GM12878 (cell line): ENCODE measurements around the gene GAS2L1. TPM values are rescaled to one million over a fixed set of nuclear protein-coding genes. Genes with fewer than 3 reads are reported as not detected.

ENCODE experiments used
- ATAC-seq: fragments of 200-7000 bp; cut with Tn5 transposase; 3 replicates; pipeline ENCODE4 v1.9.1; 2020; ENCODE audit warnings: mild to moderate bottlenecking, moderate library complexity
- BruUV-seq: library from RNA; stranded (reverse); fragments of 400-500 nt; replicated peaks from 2 replicates; lab custom pipeline; 2021; lab: Mats Ljungman, UMichigan
- CTCF ChIA-PET: fragments of 300-600 bp; sonication (Branson Sonifier 250); formaldehyde crosslinking; extraction: SDS; loops from one replicate; lab custom pipeline; 2021; ENCODE audit warnings: inconsistent platforms; lab: Yijun Ruan, JAX
- POLR2A ChIA-PET: fragments of 350-600 bp; formaldehyde crosslinking; extraction: SDS; loops from one replicate; lab custom pipeline; 2021; ENCODE audit warnings: inconsistent platforms; lab: Charles Lee
- RAD21 ChIA-PET: fragments of 300-600 bp; sonication (Branson Sonifier 250); formaldehyde crosslinking; loops from one replicate; lab custom pipeline; 2023; ENCODE audit warnings: antibody characterized with exemption; ENCODE audit not compliant: unreplicated experiment; lab: Charles Lee
- SMC1A ChIA-PET: fragments of 300-600 bp; sonication (Branson Sonifier 250); formaldehyde crosslinking; loops from one replicate; lab custom pipeline; 2023; ENCODE audit not compliant: unreplicated experiment, uncharacterized antibody; lab: Charles Lee
- DNase-seq: peaks from one replicate; pipeline ENCODE4 v3.0.0-alpha.2; 2011; ENCODE audit warnings: low read depth, low spot score
- FAIRE-seq: peaks from 3 replicates; lab custom pipeline; 2011; peaks lifted over from hg19 to GRCh38; lab: Jason Lieb, UNC
- H2AFZ ChIP-seq: 2 replicates; pipeline ENCODE4 v1.6.0; 2011; ENCODE audit warnings: low read depth, low read length, control low read depth; ENCODE audit not compliant: control insufficient read depth
- H3K27ac ChIP-seq: 2 replicates; pipeline ENCODE4 v1.5.1; 2011; ENCODE audit warnings: control low read depth; ENCODE audit not compliant: control insufficient read depth, insufficient read depth
- H3K27me3 ChIP-seq, 2 experiments: replicated peaks in 1 of 2; 2 replicates each; pipeline versions ENCODE4 v1.6.0 to v1.6.1; 2011; ENCODE audit warnings: low read length in 1 of 2; ENCODE audit not compliant: control insufficient read depth in 2 of 2, insufficient read depth in 2 of 2
- H3K36me3 ChIP-seq, 2 experiments: 2 replicates each; pipeline ENCODE4 v1.5.1; 2011; ENCODE audit warnings: low read length in 1 of 2; ENCODE audit not compliant: control insufficient read depth in 2 of 2, insufficient read depth in 2 of 2
- H3K4me1 ChIP-seq: 2 replicates; pipeline ENCODE4 v1.6.1; 2011; ENCODE audit warnings: mild to moderate bottlenecking, low read length, moderate library complexity, mixed read lengths; ENCODE audit not compliant: control insufficient read depth, insufficient read depth
- H3K4me2 ChIP-seq: 2 replicates; pipeline ENCODE4 v1.6.0; 2011; ENCODE audit warnings: control low read depth; ENCODE audit not compliant: control insufficient read depth, insufficient read depth
- H3K4me3 ChIP-seq: fragments of 200-600 bp; sonication (generic); 2 replicates; pipeline ENCODE4 v1.5.1; 2016
- H3K79me2 ChIP-seq: 2 replicates; pipeline ENCODE4 v1.6.0; 2011; ENCODE audit warnings: low read length; ENCODE audit not compliant: control insufficient read depth, insufficient read depth
- H3K9ac ChIP-seq: 2 replicates; pipeline ENCODE4 v1.8.0; 2011; ENCODE audit warnings: low read length, control low read depth, mixed read lengths; ENCODE audit not compliant: control insufficient read depth, insufficient read depth
- H3K9me3 ChIP-seq: replicated peaks from 3 replicates; pipeline ENCODE4 v1.5.1; 2011; ENCODE audit warnings: mild to moderate bottlenecking, low read length; ENCODE audit not compliant: control insufficient read depth, insufficient read depth
- H4K20me1 ChIP-seq: 2 replicates; pipeline ENCODE4 v1.6.0; 2011; ENCODE audit not compliant: control insufficient read depth, insufficient read depth
- BACH1 ChIP-seq: fragments of 450-650 bp; IDR thresholded peaks from 2 replicates; pipeline ENCODE4 v1.6.1; 2017; ENCODE audit warnings: mild to moderate bottlenecking, borderline replicate concordance
- IKZF2 ChIP-seq, 2 experiments: fragments of 450-650 bp; IDR thresholded peaks; 2 replicates each; pipeline ENCODE4 v1.6.1; 2017; ENCODE audit warnings: mild to moderate bottlenecking in 2 of 2, moderate library complexity in 2 of 2
- NBN ChIP-seq: fragments of 450-650 bp; IDR thresholded peaks from 2 replicates; pipeline ENCODE4 v1.6.1; 2016
- NR2C1 ChIP-seq: fragments of 450-650 bp; IDR thresholded peaks from 2 replicates; pipeline ENCODE4 v1.6.1; 2017; ENCODE audit warnings: antibody characterized with exemption, mild to moderate bottlenecking, moderate library complexity
- POLR2A ChIP-seq: IDR thresholded peaks from 2 replicates; pipeline ENCODE4 v1.6.1; 2011; ENCODE audit warnings: low read depth, mild to moderate bottlenecking, low read length
- RUNX3 ChIP-seq: IDR thresholded peaks from 2 replicates; pipeline ENCODE4 v1.6.1; 2012; ENCODE audit warnings: low read length, inconsistent platforms
- SMARCA5 ChIP-seq: fragments of 450-650 bp; IDR thresholded peaks from 2 replicates; pipeline ENCODE4 v1.6.1; 2017; ENCODE audit warnings: mild to moderate bottlenecking
- SUPT20H ChIP-seq: IDR thresholded peaks from 2 replicates; pipeline ENCODE4 v1.6.1; 2011; ENCODE audit warnings: low read depth, mild to moderate bottlenecking, low read length, moderate library complexity, borderline replicate concordance; ENCODE audit not compliant: control insufficient read depth
- ZZZ3 ChIP-seq: IDR thresholded peaks from 2 replicates; pipeline ENCODE4 v1.6.1; 2011; ENCODE audit warnings: low read depth; ENCODE audit not compliant: control insufficient read depth, insufficient read length
- WGBS: methylation state at CpG from one replicate; pipeline ENCODE4 v1.1.6; 2016; ENCODE audit warnings: low lambda C conversion rate; ENCODE audit not compliant: insufficient replicate concordance, insufficient coverage; ENCODE audit errors: missing lambda C conversion rate; 5-methylcytosine and 5-hydroxymethylcytosine counted together
- in situ Hi-C: fragments of 300-500 bp; cut with MboI; formaldehyde crosslinking; loops from 9 replicates; pipeline ENCODE4 v1.14.3; 2018; ENCODE audit warnings: mixed read lengths
- intact Hi-C: fragments of 100-400 bp; cut with micrococcal nuclease; formaldehyde crosslinking; loops from one replicate; pipeline ENCODE4 v1.14.2; 2022; ENCODE audit not compliant: unreplicated experiment
- polyA plus RNA-seq, 11 experiments: library from polyadenylated mRNA; depleted of rRNA in 4 of 11; unstranded in 6 of 11; stranded (reverse) in 5 of 11; fragments of >200 nt; fragmentation: Nextera tagmentation in 4 of 11; fragmentation: Illumina TruSeq in 1 of 11; extraction: Ambion mirVana in 4 of 11; extraction: Trizol in 1 of 11; gene quantifications; 1 replicate in 1 of 11; 2 replicates in 10 of 11; pipeline versions ENCODE4 v1.2.1 to v1.2.3, GENCODE V29; 2011 to 2016; ENCODE audit warnings: inconsistent platforms in 2 of 11, missing spikeins in 2 of 11, low read depth in 1 of 11
- total RNA-seq, 4 experiments: library from RNA; depleted of rRNA in 3 of 4; stranded (reverse); fragments of >200 nt in 3 of 4; fragmentation: Illumina TruSeq in 1 of 4; extraction: Trizol in 1 of 4; gene quantifications; 2 replicates each; pipeline versions ENCODE4 v1.2.1 to v1.2.3, GENCODE V29; 2013 to 2021
- TF ChIP-seq, protein P1 (sequence below): IDR thresholded peaks from 2 replicates; pipeline ENCODE4 v1.6.1; 2011; ENCODE audit warnings: low read depth, mild to moderate bottlenecking, low read length, moderate library complexity, borderline replicate concordance; ENCODE audit errors: extremely low read depth
- TF ChIP-seq, protein P2 (sequence below): fragments of 450-650 bp; formaldehyde crosslinking; IDR thresholded peaks from 2 replicates; pipeline ENCODE4 v1.4.0; 2020; ENCODE audit warnings: mild to moderate bottlenecking, moderate library complexity

GAS2L1 gene
- total and polyA plus RNA-seq, 10 of the 15 experiments (the other 5 are each of a cell fraction or from before 2014, with no cell fraction given) = 0.03 to 0.13 TPM; not detected in 8

DNA sequence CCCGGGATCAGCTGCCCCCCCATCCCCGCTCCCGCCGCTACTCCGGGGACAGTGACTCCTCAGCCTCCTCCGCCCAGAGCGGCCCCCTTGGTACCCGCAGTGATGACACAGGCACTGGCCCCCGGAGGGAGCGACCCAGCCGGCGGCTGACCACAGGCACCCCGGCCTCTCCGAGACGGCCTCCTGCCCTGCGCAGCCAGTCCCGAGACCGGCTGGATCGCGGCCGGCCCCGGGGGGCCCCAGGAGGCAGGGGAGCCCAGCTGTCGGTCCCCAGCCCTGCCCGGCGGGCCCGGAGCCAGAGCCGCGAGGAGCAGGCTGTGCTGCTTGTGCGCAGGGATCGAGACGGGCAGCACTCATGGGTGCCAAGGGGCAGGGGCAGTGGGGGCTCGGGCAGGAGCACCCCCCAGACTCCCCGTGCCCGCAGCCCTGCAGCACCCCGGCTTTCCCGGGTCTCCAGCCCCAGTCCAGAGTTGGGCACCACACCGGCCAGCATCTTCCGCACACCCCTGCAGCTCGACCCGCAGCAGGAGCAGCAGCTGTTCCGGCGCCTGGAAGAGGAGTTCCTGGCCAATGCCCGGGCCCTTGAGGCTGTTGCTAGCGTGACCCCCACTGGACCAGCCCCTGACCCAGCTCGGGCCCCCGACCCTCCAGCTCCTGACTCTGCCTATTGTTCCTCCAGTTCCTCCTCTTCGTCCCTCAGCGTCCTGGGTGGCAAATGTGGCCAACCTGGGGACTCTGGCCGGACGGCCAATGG lies 5.2 kb downstream of the GAS2L1 start:
- TF ChIP-seq ZZZ3 = no peak
- TF ChIP-seq, all 136 proteins: peak for 0
- Histone ChIP-seq H3K79me2 (no peaks in the 10 kb centered on the region), H3K9ac (no peak overlapping the region), H4K20me1 (no peaks in the 10 kb centered on the region), H2AFZ (no peak overlapping the region), H3K36me3 (no peaks in the 10 kb centered on the region), H3K4me1 (no peaks in the 10 kb centered on the region), H3K4me2 (no peak overlapping the region), H3K27ac (no peak overlapping the region), H3K27me3 (peaks cover 7 to 8% of the 10 kb centered on the region in 2 experiments; a peak in 3 of 4 replicates), H3K4me3 (no peak overlapping the region), H3K9me3 (no peaks in the 10 kb centered on the region)
- DNase-seq (no peak), ATAC-seq (no peak), FAIRE-seq (no peak)
- BruUV-seq = no TSS peak
- in situ Hi-C loops = no loop called here
- ChIA-PET POLR2A (interaction anchor here (0.9 kb wide), 1 partner anchor 12 kb away, joined by 3 read pairs; no protein-coding TSS in a partner anchor), SMC1A (no interaction called here), CTCF (no interaction called here), RAD21 (no interaction called here)
- WGBS = 55% methylated on average over 48 of the region's 50 CpGs
- intact Hi-C loops = no loop called here

DNA sequence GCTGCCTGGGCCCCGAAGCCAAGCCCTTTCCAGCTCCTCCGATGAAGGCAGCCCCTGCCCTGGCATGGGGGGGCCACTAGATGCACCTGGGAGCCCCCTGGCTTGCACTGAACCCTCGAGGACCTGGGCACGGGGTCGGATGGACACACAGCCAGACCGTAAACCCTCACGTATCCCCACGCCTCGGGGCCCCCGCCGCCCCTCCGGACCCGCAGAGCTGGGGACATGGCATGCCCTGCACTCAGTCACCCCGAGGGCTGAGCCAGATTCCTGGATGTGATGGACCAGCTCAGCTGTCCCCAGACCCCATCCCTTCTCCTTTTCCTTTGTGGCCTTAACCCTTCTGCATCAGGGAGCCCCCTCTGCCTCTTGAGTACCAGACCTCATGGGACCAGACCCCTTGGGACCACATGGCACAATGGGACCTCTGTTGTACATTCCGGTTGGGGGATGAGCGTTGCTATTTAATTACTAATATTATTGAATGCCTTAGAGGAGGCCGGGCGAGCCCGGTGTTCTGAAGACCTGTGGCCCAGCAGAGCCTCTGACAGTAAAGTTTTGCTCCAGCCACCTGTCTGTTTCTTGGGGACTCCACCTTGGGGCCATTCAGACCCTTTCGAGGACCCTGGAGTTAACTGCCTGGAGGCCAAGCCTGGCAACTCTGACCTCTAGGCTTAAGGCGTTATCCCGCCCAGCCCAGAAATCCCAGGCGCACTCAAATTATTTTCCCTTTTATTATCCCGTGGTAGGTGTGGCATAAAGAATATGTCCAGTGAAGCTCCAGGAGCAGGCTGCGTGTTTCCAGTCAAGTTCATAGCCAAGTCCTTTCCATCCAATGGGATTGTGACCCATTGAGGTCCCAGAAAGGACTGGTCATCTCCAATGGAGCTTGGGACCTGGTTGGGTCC lies 6.0 kb downstream of the GAS2L1 start:
- no peak overlapping the region for H2AFZ ChIP-seq
- SMC1A ChIA-PET = no interaction called here
- no peaks in the 10 kb centered on the region for H3K4me1 ChIP-seq
- DNase-seq = no peak
- WGBS = 73% methylated on average over 18 of the region's 25 CpGs
- no peaks in the 10 kb centered on the region for H4K20me1 ChIP-seq
- no peaks in the 10 kb centered on the region for H3K79me2 ChIP-seq
- no peak overlapping the region for H3K4me2 ChIP-seq
- RAD21 ChIA-PET = interaction anchor here (1.0 kb wide), 1 partner anchor 240 kb away, joined by 4 read pairs; the partner anchor contains the start of gene KREMEN1
- in situ Hi-C loops (no loop called here), intact Hi-C loops (no loop called here)
- no peaks in the 10 kb centered on the region for H3K36me3 ChIP-seq
- H3K9ac ChIP-seq = no peak overlapping the region
- BruUV-seq = no TSS peak
- no peak for ATAC-seq
- no peaks in the 10 kb centered on the region for H3K9me3 ChIP-seq
- H3K27ac ChIP-seq = no peak overlapping the region
- CTCF ChIA-PET = interaction anchor here (0.7 kb wide), 1 partner anchor 31 kb away, joined by 4 read pairs; no protein-coding TSS in a partner anchor
- FAIRE-seq = no peak
- POLR2A ChIA-PET = no interaction called here
- no peak overlapping the region for H3K4me3 ChIP-seq
- peaks cover 7 to 9% of the 10 kb centered on the region in 2 experiments; a peak in 3 of 4 replicates for H3K27me3 ChIP-seq
- no peak for TF ChIP-seq RUNX3
- TF ChIP-seq, protein P1, sequence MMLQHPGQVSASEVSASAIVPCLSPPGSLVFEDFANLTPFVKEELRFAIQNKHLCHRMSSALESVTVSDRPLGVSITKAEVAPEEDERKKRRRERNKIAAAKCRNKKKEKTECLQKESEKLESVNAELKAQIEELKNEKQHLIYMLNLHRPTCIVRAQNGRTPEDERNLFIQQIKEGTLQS = no peak
- TF ChIP-seq NR2C1 = no peak
- TF ChIP-seq IKZF2 (IDR thresholded peaks at IDR 0.05) = no peak
- no peak for TF ChIP-seq BACH1
- TF ChIP-seq POLR2A = no peak
- TF ChIP-seq, protein P2, sequence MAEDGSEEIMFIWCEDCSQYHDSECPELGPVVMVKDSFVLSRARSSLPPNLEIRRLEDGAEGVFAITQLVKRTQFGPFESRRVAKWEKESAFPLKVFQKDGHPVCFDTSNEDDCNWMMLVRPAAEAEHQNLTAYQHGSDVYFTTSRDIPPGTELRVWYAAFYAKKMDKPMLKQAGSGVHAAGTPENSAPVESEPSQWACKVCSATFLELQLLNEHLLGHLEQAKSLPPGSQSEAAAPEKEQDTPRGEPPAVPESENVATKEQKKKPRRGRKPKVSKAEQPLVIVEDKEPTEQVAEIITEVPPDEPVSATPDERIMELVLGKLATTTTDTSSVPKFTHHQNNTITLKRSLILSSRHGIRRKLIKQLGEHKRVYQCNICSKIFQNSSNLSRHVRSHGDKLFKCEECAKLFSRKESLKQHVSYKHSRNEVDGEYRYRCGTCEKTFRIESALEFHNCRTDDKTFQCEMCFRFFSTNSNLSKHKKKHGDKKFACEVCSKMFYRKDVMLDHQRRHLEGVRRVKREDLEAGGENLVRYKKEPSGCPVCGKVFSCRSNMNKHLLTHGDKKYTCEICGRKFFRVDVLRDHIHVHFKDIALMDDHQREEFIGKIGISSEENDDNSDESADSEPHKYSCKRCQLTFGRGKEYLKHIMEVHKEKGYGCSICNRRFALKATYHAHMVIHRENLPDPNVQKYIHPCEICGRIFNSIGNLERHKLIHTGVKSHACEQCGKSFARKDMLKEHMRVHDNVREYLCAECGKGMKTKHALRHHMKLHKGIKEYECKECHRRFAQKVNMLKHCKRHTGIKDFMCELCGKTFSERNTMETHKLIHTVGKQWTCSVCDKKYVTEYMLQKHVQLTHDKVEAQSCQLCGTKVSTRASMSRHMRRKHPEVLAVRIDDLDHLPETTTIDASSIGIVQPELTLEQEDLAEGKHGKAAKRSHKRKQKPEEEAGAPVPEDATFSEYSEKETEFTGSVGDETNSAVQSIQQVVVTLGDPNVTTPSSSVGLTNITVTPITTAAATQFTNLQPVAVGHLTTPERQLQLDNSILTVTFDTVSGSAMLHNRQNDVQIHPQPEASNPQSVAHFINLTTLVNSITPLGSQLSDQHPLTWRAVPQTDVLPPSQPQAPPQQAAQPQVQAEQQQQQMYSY (CRISPR knock-in tag) = no peak
- TF ChIP-seq SMARCA5 = no peak
- no peak for TF ChIP-seq NBN
- no peak for TF ChIP-seq SUPT20H
